Fibroblast of villous mesenchyme (primary cell): Measurements from ENCODE around the gene TMEM63C. TPM values are rescaled to one million over a fixed set of nuclear protein-coding genes. Genes with fewer than 3 reads are reported as not detected.

Experiments used
- DNase-seq: peaks from one replicate; pipeline ENCODE4 v3.0.0-alpha.2; 2010; ENCODE audit warnings: low read depth
- H3K4me3 ChIP-seq: 2 replicates; pipeline ENCODE4 v1.5.1; 2011; ENCODE audit warnings: low read depth, mild to moderate bottlenecking, low read length
- CTCF ChIP-seq: IDR thresholded peaks from 2 replicates; pipeline ENCODE4 v1.5.1; 2012; ENCODE audit warnings: low read depth, mild to moderate bottlenecking, low read length; ENCODE audit not compliant: insufficient read depth
- total RNA-seq: library from RNA; depleted of rRNA; stranded (reverse); fragments of >200 nt; gene quantifications from 2 replicates; pipeline ENCODE4 v1.2.3, GENCODE V29; 2012

TMEM63C gene
- total RNA-seq, 1 donor = under 0.01 TPM

- TF ChIP-seq CTCF = no peak
- no peak overlapping the region for H3K4me3 ChIP-seq
Measured at GRCh38 chr14:77212097-77212870, 30.7 kb downstream of the TMEM63C start.

GRCh38 chr14:77212943-77213678 is 31.5 kb downstream of the TMEM63C start:
- peak; percentile 69 for TF ChIP-seq CTCF
- DNase-seq = peak; percentile 3
- H3K4me3 ChIP-seq = no peak overlapping the region

More at GRCh38 chr14:77212097-77212870, 30.7 kb downstream of the TMEM63C start:
- DNase-seq = no peak

GRCh38 chr14:77213679-77214016 is 32.0 kb downstream of the TMEM63C start:
- no peak for DNase-seq
- H3K4me3 ChIP-seq = no peak overlapping the region
- TF ChIP-seq CTCF = no peak

- no peak overlapping the region for H3K4me3 ChIP-seq
- no peak for DNase-seq
- no peak for TF ChIP-seq CTCF
Measured at GRCh38 chr14:77214216-77214615, 32.6 kb downstream of the TMEM63C start.

- DNase-seq = no peak
- no peak for TF ChIP-seq CTCF
- no peak overlapping the region for H3K4me3 ChIP-seq
Measured at GRCh38 chr14:77217551-77217950, 36.0 kb downstream of the TMEM63C start.

GRCh38 chr14:77219591-77219990 is 38.0 kb downstream of the TMEM63C start:
- TF ChIP-seq CTCF = no peak
- H3K4me3 ChIP-seq = no peak overlapping the region
- no peak for DNase-seq
